NK-92 (cell line): ENCODE measurements around the gene ZNF764.
"Not testable (repeated sequence)": the region's sequence is repeated elsewhere in the genome, so short reads cannot be mapped to it uniquely, and the experiment has no call there.

Experiments used
- DNase-seq: peaks from one replicate; lab custom pipeline; 2025; ENCODE audit not compliant: unreplicated experiment; lab: John Stamatoyannopoulos, UW

The ZNF764 gene

DNA sequence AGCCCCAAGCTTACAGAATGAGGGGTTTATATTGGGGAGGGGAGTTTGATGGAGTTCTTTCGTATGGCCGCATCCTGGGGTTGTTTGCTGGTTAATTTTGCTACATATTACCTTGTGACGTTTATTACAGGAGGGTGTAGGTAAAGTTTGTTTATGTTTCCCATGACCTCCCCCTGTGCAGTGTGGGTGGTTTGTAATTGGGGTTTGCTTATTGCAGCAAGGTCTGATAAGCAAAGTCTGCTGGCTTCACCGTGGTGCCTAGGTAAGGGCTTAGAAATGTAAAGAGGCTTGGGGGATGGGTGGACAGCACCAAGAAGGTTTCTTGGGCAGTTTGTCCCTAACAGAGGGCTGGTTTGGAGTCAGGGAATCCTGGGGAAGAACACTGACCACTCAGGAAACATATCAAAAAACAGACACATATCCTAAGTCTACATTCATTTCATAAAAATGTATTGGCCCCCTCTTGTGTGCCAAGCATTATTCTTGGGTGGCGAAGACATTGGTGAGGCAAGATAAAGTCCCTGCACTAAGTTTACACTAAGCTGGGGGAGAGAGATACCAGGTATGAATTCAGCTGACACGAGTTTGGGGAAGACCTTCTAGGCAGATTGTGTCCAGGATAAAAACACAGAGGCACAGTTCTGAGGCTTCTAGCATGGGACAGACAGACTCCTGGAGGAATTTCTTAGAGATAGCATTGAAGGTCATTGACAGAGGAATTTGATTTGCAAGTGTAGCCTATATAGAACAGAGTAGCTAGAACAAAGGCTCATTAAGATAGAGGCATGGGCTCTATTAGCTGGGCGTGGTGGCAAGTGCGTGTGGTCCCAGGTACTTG, 9.5 kb downstream of the ZNF764 start:
- no peak for DNase-seq

DNA sequence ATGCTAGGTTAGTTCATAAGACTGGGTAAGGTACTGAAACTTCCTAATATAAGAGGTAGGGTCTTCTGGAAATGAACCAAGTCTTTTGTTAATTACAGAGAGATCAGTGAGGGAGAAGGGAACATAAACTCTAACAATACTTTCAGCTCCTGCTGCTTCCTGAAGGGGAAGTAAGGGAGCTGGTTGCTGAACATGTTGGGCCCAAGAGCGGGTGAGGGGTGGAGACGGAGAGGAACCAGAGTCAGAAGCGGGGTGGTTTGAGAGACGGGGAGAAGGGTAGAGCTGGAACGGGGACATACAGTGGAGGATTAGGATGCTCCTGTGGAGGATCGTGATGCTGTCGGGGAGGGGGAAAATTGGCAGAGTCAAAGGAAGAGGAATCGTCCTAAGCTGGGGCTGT, 12.1 kb downstream of the ZNF764 start:
- no peak for DNase-seq

DNA sequence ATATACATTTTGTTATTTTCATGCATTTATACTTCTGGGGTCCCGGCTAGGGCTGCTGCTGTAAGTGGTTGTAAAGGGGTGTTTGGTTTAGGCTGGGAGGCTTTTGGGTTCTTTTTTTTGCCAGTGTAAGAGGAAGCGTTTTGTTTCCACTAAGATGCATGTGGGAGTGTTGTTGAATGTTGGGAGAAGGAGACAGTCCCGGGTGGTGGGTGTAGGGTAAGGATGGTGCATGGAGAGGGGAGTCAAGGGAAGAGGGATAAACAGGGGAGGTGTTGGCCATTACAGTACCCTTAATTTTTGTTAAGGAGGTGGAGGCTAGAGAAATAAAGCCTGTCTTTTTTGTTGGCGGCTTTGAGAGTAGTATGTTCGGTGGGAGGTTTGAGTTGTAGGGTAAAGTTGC, 15.1 kb downstream of the ZNF764 start:
- no peak for DNase-seq

DNA sequence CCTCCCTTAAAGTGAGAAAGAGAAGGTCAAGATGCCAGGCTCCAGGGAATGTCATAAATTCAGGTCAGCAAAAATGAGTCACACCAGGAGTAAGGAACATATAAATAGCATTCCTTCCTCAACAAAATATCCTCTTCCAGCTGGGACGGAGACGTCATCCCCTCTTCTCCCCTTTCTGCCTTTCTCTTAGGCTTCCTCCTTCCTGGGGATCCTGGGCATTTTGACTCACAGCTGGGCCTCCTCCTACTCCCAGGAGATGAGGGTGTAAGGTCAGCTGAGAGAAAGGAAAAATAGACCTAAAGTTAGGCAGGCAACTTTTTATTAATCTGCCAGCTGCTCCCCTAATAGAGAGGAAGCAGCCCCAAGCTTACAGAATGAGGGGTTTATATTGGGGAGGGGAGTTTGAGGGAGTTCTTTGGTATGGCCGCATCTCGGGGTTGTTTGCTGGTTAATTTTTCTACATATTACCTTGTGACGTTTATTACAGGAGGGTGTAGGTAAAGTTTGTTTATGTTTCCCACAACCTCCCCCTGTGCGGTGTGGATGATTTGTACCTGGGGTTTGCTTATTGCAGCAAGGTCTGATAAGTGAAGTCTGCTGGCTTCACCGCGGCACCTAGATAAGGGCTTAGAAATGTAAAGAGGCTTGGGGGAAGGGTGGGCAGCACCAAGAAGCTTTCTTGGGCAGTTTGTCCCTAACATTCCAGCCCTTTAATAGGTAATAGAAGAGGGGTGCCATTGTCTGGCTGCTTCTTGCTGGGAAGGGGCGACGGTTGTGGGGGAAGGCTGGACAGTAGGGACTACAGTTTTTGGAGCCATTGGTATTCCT, 16.5 kb downstream of the ZNF764 start:
- DNase-seq: no peak

DNA sequence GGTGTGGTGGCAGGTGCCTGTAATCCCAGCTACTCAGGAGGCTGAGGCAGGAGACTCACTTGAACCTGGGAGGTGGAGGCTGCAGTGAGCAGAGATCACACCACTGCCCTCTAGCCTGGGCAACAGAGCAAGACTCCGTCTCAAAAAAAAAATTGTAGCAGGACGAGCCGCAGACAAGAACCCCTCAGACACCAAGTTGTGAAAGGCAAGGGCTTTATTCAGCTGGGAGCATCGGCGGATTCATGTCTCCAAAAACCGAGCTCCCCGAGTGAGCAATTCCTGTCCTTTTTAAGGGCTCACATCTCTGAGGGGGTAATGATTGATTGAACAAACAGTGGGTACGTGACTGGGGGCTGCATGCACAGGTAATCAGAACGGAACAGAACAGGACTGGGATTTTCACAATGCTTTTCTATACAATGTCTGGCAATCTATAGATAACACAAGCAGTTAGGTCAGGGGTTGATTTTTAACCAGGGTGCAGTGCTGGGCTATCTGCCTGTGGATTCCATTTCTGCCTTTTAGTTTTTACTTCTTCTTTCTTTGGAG, 17.2 kb downstream of the ZNF764 start:
- DNase-seq: not testable (repeated sequence)

DNA sequence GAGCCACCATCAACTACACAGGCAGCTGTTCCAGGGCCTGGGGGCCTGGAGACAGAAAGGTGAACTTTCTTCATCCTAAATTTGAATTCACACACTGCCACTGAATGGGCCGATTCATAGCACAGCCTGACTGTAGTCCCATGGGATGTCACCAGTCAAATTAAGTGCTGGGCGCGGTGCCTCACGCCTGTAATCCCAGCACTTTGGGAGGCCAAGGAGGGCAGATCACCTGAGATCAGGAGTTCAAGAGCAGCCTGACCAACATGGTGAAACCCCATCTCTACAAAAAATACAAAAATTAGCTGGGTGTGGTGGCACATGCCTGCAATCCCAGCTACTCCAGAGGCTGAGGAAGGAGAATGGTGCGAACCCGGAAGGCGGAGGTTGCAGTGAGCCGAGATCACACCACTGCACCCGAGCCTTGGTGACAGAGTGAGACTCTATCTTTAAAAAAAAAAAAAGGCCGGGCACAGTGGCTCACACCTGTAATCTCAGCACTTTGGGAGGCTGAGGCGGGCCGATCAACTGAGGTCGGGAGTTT, 18.1 kb downstream of the ZNF764 start:
- not testable (repeated sequence) for DNase-seq

DNA sequence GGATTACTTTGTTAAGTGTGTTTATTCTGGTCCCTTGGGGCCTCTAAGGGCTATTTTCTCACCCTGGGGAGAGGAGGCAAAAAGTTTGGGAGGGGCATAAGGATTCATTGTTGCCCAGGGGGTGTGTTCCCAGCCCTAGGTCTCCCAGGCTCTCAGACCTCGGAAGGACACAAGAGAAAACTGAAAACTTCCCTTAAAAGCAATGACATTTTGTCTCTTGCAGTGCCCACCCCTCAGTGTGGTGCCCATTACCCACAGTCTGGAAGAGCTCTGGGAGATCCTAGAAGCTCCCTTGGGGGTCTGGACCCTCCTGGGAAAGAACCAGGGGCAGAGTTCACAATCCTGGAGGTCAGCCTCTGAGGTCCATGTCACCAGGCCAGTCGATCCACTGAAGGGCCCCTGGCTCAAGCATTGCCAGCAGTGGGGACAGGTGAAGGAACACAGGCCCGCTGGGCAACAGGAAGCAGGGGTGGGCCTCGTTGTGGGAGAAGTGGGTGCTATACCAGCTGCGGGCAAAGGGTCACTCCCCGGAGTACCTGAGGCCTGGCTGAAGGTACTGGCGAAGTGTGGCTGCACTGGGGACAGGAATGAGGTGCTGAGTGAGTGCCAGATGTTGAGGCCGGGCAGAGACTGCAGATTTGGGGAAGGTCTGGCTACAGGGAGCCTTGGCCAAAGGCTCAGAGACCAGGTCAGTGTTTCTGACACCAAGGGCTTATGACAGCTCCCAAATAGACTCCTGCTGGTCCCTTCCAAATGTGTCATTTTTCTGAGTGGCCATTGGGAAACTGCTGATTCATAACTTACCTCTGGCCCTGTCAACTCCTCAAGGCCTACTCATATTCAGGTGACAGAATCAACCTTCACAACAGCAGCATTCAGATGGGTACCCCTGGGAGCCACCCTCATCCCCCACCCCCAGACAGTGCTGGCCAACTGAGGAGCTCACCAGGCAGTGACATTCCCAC, 18.9 kb downstream of the ZNF764 start:
- no peak for DNase-seq

DNA sequence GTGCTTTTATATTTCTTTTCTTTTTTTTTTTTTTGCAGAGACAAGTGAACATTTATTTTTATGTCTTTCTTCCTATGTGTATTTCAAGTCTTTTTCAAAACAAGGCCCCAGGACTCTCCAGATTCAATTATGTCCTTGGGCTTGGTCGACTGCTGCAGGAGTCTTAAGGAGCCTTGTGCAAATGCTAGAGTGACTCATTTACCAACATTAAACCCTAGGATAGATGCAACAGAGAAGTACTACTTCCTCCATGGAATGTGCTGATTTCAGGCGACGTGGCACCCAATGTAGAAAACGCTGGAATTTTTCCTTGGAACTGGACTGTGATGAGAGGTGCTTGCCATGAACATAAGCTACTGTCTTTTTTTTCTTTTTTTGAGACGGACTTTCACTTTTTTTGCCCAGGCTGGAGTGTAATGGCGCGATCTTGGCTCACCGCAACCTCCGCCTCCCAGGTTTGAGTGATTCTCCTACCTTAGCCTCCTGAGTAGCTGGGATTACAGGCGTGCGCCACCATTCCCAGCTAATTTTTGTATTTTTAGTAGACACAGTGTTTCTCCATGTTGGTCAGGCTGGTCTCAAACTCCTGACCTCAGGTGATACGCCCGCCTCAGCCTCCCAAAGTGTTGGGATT, 21.7 kb downstream of the ZNF764 start:
- DNase-seq: not testable (repeated sequence)

DNA sequence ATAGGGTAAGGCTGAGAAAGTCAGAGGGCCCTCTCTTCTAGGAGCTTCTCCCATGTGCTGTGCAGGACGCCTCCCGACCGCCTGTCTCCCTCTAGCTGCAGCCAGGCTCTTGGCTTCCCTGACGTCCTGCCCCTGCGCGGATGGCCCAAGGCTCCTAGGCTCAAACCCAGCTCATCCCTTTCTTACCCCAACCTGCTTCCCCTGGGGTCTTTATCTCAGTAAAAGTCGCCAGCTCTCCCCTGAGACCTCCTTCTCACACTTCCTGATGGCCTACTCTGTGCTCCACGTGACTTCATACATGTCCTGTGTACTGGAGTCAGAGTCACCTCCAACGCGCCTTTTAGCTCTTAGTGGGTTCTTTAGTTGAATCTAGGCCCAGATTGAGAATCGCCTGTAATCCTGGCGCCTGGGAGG, 22.4 kb downstream of the ZNF764 start:
- DNase-seq: no peak

DNA sequence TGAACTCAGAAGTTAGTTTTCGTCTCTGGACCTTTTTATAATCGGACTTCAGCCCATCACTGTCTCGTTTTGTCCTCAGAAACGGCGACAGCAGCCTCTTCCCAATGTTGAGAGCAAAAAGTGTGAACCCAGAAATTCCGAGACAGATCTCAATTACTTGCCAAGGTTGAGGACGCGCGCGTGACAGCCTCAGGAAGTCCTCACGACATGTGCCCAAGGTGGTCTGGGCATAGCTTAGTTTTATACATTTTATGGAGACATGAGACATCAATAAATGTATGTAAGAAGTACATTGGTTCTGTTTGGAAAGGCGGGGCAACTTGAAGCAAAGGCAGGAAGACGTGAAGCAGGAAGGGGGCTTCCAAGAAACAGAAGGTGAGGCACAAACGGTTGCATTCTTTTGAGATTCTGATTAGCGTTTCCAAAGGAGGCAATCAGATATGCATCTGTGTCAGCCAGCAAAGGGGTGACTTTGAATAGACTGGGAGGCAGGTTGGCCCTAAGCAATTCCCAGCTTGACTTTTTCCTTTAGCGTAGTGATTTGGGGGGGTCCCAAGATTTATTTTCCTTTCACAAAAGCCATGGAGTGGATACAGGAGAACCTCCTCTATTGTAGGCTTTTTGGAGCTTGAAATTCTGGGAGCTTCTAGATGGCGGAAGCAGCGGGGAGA, 22.9 kb downstream of the ZNF764 start:
- no peak for DNase-seq

DNA sequence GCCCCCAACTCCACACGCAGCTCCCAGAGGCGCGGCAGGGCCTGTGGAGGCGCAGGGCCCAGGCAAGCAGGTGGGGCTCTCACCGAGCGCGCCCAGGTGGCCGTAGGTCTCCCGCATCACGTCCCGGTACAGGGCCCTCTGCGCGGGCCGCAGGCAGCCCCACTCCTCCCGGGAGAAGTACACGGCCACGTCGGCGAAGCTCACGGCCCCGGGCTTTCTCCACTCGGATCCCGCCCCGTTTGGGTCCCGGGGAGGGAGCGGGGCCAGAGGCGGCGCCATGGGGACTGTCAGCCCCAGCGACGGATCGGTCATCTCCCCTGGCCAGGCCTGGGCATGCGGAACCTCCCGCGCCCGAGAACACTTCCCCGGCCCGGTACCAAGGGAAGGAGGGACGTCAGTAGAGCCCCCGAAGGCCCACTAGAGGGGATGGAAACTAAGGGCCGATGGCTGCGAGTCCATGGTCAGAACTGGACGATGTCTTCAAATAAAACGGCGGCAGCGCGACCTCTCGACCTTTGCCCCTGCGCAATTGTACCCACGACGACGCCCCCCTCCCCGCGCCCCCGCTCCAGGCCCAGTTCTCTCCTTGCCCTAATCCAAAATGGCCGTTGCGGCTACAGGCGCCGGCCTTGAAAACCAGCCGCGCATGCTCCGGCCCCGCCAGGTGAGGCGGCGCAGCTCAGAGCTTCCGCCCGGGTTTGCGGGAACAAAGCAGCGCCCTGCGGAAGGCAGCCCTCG, 23.6 kb downstream of the ZNF764 start, which contains the start of gene ZNF747:
Gene ZNF747 (minus strand): TSS at position 491 of the 738 bp plus-strand sequence. CDS start 179 bp downstream, at position 312.
- peak; percentile 49 for DNase-seq

DNA sequence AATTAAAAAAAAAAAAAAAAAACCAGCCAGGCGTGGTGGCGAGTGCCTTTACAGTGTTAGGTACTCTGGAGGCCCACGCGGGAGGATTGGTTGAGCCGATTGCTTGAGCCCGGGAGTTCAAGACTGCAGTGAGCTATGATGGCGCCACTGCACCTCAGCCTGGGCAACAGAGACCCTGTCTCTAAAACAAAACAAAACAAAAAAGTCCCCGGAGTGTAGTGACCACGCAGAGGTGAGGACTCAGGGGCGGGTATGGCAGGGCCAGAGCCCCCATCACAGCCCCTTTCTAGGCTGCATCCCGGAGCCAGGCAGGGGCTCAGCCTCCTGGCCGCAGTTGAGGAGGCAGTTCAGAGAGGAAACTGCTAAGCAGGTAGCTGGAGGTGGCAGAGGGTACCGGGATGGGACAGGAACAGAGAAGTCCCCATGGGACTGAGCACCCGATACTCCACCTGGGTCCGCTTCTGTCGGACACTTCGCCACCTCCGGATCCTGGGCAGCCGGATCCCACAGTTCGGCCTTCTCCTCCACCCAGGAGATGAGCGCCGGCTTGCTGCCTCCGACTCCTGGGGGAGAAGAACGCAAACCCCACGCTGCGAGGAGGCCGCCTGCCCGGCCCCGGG, 24.3 kb downstream of the ZNF764 start:
- DNase-seq: no peak

DNA sequence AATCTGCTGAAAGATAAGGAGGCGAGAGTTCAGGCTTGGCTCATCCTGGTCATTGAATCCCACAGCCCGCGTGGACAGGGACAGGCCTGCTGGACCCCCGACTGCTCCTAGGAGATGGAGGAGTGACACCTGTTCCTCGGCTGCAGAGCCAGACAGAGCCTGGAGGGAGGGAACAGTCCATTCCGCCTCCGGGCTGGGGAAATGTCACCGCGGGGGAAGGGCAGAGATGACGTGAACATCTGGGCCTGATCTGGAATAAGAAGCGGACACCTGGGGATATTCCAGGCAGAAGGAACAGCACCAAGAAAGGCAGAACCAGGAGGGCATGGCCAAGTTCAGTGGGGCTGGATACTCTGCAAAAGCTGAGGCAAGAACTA, 25.0 kb downstream of the ZNF764 start:
- DNase-seq: no peak

DNA sequence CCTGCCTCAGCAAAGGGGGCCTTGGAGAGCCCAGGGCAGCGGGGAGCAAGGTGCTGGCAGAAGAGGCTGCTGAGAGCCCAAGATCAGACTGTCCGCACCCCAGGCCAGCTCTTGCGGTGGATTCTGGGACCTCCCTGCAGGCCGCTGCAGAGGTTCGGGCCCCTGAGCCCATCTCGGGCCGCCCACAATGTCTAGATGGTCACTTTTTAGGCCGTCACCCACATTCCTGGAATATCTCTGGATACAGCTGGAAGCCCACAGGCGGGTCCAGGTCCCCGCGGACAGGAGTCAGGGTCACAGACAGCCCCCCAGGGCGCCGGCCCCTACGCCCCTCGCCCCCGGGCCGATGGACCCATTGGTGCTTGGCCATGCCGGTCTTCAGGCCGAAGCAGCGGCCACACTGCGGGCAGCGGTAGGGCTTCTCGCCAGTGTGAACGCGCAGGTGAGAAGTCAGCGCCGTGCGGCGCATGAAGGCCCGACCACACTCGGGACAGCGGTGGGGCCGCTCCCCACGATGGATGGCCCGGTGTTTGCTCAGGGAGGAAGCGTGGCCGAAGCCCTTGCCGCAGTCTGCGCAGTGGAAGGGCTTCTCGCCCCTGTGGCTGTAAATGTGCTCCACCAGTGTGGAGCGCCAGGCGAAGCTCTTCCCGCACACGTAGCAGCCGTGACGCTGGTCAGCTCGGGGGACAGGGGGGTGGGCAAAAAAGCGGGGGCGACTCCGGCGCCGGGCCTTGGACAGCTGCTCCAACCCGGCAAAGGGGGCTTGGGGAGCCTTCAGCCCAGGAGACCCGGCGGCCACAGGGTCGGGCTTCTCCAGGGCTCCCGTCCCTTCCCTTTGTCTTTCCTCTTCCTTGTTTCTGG, 25.7 kb downstream of the ZNF764 start:
- DNase-seq: no peak

DNA sequence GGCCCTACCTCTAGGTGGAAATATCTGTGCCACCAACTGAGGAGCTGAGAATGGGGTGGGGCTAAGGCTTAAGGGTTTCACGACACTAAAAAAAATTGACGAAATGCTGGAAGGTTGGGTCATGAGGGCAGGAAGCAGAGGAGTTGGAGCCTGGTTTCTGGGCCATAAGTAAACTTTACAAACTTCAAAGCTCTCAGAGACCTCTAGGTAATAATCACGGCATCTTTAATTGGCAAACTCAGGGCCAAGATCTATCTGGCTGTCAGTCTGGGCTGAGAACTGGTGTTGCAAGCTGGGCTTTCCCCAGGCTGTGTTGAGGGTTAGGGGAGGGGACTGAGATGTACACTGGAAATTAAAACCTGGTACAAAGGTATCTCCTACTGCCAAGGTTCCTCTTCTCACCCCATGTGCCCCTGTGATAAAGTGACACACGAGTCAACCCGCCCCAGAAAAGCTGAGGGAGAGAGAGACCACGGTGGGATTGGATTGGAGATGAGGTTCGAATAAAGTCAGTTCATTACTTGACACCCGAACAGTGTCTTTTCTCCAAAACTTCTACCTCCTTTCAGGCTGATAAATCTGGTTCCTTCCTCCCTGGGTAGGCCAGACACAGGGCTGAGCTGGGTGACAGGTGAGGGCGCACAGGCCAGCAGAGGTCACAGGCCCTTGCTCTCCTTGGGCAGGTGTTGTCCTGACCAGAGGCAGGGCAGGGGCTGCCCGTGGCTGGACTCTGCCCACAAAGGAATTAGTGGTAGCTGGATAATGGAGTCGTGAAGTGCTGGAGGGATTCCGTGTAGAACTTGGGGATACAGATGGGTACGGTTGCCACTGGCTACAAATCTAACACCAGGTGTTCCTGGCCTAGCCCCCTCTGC, 27.8 kb downstream of the ZNF764 start:
- no peak for DNase-seq

DNA sequence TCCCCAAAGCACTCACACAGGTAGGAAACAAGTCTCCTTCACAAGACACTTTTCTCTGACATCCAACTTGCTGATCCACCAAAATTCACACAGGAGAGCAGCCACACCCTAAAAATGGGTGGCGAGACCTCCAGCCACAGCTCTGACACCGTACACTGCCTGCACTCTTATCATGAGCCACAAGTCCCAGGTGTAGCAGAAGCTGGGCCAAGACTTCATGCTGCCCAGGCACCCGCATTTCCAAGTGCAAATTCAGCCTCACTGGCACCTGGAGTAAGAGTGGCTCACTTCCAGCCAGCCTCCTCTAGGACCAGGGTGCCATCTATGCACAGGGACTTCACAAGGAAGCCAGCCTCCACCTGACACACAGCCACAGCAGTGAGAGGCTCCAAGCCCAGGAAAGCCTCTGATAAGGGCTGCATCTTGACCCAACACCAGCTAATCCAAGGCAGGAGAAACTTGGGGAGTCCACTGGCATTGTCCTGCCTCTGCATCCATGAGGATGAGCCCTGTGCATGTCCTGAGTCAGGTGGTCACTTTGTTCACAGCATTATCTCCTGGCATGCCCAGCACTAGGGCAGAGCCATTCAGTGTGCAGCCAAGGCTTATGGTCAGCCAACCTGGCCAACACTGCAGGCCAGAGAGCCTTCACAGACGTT, 29.2 kb downstream of the ZNF764 start:
- no peak for DNase-seq
